Measurements from ENCODE around the gene TEX30. TPM values are rescaled to one million over a fixed set of nuclear protein-coding genes. Genes with fewer than 3 reads are reported as not detected.

The TEX30 gene
- polyA plus RNA-seq (7.0 to 16.9 TPM (median 11.6 TPM) in 3 replicates), polyA minus RNA-seq (0.62 to 3.9 TPM (median 1.6 TPM) in 3 replicates)
- polyA plus RNA-seq (2011; ENCODE audit: low read depth): 5.1 TPM
- 7.8 and 12.5 TPM in 2 replicates for polyA plus RNA-seq (2011; cell fraction: cytosol; rRNA removed)
- 5.1 and 6.8 TPM in 2 replicates for polyA plus RNA-seq (2011; cell fraction: nucleus; rRNA removed)
- polyA plus RNA-seq (2012; ENCODE audit: low replicate concordance): 8.7 and 11.2 TPM in 2 replicates
- 2.3 TPM for polyA minus RNA-seq (2011; cell fraction: cytosol; rRNA and poly(A)+ RNA removed)
- 0.53 and 0.78 TPM in 2 replicates for polyA minus RNA-seq (2011; cell fraction: nucleus; rRNA and poly(A)+ RNA removed)

DNA sequence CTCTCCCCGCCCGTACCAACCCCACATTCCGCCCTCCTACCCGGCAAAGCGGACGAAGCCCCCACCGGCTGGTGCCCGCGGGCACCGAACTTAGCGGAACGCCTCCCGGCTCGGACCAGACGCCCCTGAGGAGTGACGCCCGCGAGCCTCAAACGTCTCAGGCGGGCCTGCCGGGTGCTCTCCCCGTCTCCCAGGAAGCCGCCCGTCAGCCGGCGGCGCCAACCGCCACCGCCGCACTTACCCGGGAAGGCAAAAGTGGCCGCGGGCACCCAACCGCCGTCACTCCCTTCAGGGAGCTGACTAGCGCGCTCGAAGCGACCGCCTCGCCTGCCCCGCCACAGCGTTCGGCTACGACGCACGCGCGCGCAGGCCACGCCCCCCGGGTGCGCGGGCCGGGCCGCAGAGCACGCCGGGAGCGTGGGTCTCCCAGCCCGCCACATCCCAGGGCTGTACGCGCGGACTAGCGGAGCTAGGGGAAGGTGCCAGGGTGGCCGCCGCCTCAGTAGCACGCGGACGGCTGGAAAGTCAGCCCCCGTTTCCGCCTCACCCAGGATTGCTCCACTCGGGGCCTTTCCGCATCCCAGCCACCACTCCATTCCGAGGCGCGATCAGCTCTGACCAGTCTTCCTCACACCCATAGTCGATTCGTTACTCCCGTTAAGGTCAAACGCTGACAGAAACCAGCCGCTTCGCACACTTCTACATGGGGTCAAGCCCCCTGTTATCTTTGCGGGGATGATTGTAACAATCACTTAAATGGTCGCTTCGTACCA, at the start of gene TEX30:
Gene TEX30, minus strand, starts transcription at position 346 of the 773 bp plus-strand sequence. CDS start 3,760 bp downstream, outside the sequence.
- DNase-seq (ENCODE audit: low read depth, low spot score): no peak
- peak within 1 kb of the TSS; percentile 89 for H3K4me2 ChIP-seq (ENCODE audit: control insufficient read depth, extremely low read depth, insufficient read depth, low read depth, low read length)
- peak within 1 kb of the TSS; percentile 86 for H3K9ac ChIP-seq (ENCODE audit: control insufficient read depth, extremely low read depth, insufficient read depth, low read length)
- no peaks in the 10 kb centered on the region for H3K9me1 ChIP-seq (ENCODE audit: control insufficient read depth, extremely low read depth, insufficient read depth, low read length)
- no peak for FAIRE-seq
- H3K9me3 ChIP-seq (ENCODE audit: control insufficient read depth, low read depth, low read length): no peaks in the 10 kb centered on the region
- peaks cover 10% of the 10 kb centered on the region for H3K79me2 ChIP-seq (ENCODE audit: control insufficient read depth, insufficient read depth, low read length)
- H3K27me3 ChIP-seq (ENCODE audit: control insufficient read depth, extremely low read depth, insufficient read depth, low read length): no peaks in the 10 kb centered on the region
- dilution Hi-C loops (cut with MboI; ENCODE audit: extremely low pct_ligation_motif_present, low sequenced_read_pairs): no loop called here
- H3K4me3 ChIP-seq (ENCODE audit: control insufficient read depth in 2 of 3, extremely low read depth in 1 of 3, insufficient read depth in 2 of 3, low read depth in 1 of 3, low read length in 3 of 3): peak within 1 kb of the TSS; percentile 88 to 94 (median 91)
- peaks cover 7% of the 10 kb centered on the region for H3K4me1 ChIP-seq (ENCODE audit: control insufficient read depth, extremely low read depth, insufficient read depth, low read length)
- no peaks in the 10 kb centered on the region for H4K20me1 ChIP-seq (ENCODE audit: control insufficient read depth, extremely low read depth, insufficient read depth, low read length)
- no peak for TF ChIP-seq EZH2 (IDR thresholded peaks at IDR 0.05; ENCODE audit: low read length)
- TF ChIP-seq, protein P1, sequence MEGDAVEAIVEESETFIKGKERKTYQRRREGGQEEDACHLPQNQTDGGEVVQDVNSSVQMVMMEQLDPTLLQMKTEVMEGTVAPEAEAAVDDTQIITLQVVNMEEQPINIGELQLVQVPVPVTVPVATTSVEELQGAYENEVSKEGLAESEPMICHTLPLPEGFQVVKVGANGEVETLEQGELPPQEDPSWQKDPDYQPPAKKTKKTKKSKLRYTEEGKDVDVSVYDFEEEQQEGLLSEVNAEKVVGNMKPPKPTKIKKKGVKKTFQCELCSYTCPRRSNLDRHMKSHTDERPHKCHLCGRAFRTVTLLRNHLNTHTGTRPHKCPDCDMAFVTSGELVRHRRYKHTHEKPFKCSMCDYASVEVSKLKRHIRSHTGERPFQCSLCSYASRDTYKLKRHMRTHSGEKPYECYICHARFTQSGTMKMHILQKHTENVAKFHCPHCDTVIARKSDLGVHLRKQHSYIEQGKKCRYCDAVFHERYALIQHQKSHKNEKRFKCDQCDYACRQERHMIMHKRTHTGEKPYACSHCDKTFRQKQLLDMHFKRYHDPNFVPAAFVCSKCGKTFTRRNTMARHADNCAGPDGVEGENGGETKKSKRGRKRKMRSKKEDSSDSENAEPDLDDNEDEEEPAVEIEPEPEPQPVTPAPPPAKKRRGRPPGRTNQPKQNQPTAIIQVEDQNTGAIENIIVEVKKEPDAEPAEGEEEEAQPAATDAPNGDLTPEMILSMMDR (optimal IDR thresholded peaks at IDR 0.05 in 1 of 3, IDR thresholded peaks at IDR 0.05 in 1 of 3, conservative IDR thresholded peaks at IDR 0.05 in 1 of 3; ENCODE audit: extremely low read depth in 1 of 3, insufficient read depth in 2 of 3, low read length in 3 of 3): no peak
- H3K27ac ChIP-seq (ENCODE audit: control insufficient read depth, insufficient read depth, low read length): peak within 1 kb of the TSS; percentile 70
- H3K36me3 ChIP-seq (ENCODE audit: control insufficient read depth in 2 of 2, extremely low read depth in 1 of 2, insufficient read depth in 2 of 2, low read length in 2 of 2): no peaks in the 10 kb centered on the region
- peak within 1 kb of the TSS; percentile 99 for H2AFZ ChIP-seq (ENCODE audit: control insufficient read depth, low read length)

DNA sequence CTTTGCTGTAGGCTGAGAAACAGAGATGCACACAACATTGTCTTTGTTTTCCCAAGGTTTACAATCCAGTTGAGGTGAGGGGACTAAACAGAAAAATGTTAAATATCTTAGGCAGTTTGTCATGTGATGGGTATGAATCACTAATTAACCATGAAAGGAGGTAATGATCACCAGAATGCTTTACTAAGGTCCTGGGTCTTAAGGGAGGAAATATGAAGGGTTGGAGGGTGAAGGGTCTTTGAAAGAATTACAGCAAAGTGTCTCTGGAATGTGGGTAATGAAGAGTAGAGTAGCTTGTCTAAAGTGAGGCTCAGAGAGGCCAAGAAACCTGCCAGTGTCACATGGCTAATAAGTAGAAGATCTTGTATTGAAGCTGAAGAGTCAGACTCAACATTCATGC, 44.3 kb upstream of the TEX30 start:
- Histone ChIP-seq H3K9ac (ENCODE audit: control insufficient read depth, extremely low read depth, insufficient read depth, low read length) (no peak overlapping the region), H3K27ac (ENCODE audit: control insufficient read depth, insufficient read depth, low read length) (no peak overlapping the region), H3K79me2 (ENCODE audit: control insufficient read depth, insufficient read depth, low read length) (peaks cover 22% of the 10 kb centered on the region), H3K4me2 (ENCODE audit: control insufficient read depth, extremely low read depth, insufficient read depth, low read depth, low read length) (no peak overlapping the region), H3K4me3 (ENCODE audit: control insufficient read depth in 2 of 3, extremely low read depth in 1 of 3, insufficient read depth in 2 of 3, low read depth in 1 of 3, low read length in 3 of 3) (no peak overlapping the region), H4K20me1 (ENCODE audit: control insufficient read depth, extremely low read depth, insufficient read depth, low read length) (no peaks in the 10 kb centered on the region), H3K27me3 (ENCODE audit: control insufficient read depth, extremely low read depth, insufficient read depth, low read length) (no peaks in the 10 kb centered on the region), H3K9me1 (ENCODE audit: control insufficient read depth, extremely low read depth, insufficient read depth, low read length) (no peaks in the 10 kb centered on the region), H3K36me3 (ENCODE audit: control insufficient read depth in 2 of 2, extremely low read depth in 1 of 2, insufficient read depth in 2 of 2, low read length in 2 of 2) (peaks cover 3 to 5% of the 10 kb centered on the region in 2 experiments), H3K4me1 (ENCODE audit: control insufficient read depth, extremely low read depth, insufficient read depth, low read length) (peaks cover under 1% of the 10 kb centered on the region), H3K9me3 (ENCODE audit: control insufficient read depth, low read depth, low read length) (no peaks in the 10 kb centered on the region), H2AFZ (ENCODE audit: control insufficient read depth, low read length) (no peak overlapping the region)
- DNase-seq (ENCODE audit: low read depth, low spot score) (no peak), FAIRE-seq (no peak)
- dilution Hi-C loops (cut with MboI; ENCODE audit: extremely low pct_ligation_motif_present, low sequenced_read_pairs): no loop called here
- TF ChIP-seq, protein P1 (optimal IDR thresholded peaks at IDR 0.05 in 1 of 3, IDR thresholded peaks at IDR 0.05 in 1 of 3, conservative IDR thresholded peaks at IDR 0.05 in 1 of 3; ENCODE audit: extremely low read depth in 1 of 3, insufficient read depth in 2 of 3, low read length in 3 of 3): no peak
- TF ChIP-seq EZH2 (IDR thresholded peaks at IDR 0.05; ENCODE audit: low read length): no peak

Data from keratinocyte (primary cell).